WTC11 (cell line): Measurements from ENCODE around the gene GFPT1.

Experiments
- CBFB ChIP-seq: sonication (generic); formaldehyde crosslinking; IDR thresholded peaks from 2 replicates; pipeline ENCODE4 v1.8.1; 2022; ENCODE audit warnings: mild to moderate bottlenecking, low read depth, missing genetic modification reagents
- CTCF ChIP-seq: fragments of 200-600 bp; IDR thresholded peaks from 2 replicates; pipeline ENCODE4 v1.8.0; 2022; ENCODE audit warnings: antibody characterized with exemption
- E2F1 ChIP-seq: sonication (generic); formaldehyde crosslinking; IDR thresholded peaks from 2 replicates; pipeline ENCODE4 v1.8.0; 2022; ENCODE audit warnings: mild to moderate bottlenecking, missing genetic modification reagents
- ELF4 ChIP-seq: sonication (generic); formaldehyde crosslinking; IDR thresholded peaks from 2 replicates; pipeline ENCODE4 v1.8.1; 2022; ENCODE audit warnings: low read depth, mild to moderate bottlenecking, moderate library complexity, missing genetic modification reagents
- GABPB1 ChIP-seq: sonication (generic); formaldehyde crosslinking; IDR thresholded peaks from 2 replicates; pipeline ENCODE4 v1.8.1; 2023; ENCODE audit warnings: mild to moderate bottlenecking, missing genetic modification reagents
- JUN ChIP-seq: sonication (generic); formaldehyde crosslinking; IDR thresholded peaks from 2 replicates; pipeline ENCODE4 v1.8.0; 2023; ENCODE audit warnings: mild to moderate bottlenecking, missing genetic modification reagents
- MAX ChIP-seq: sonication (generic); formaldehyde crosslinking; IDR thresholded peaks from 2 replicates; pipeline ENCODE4 v1.8.0; 2022; ENCODE audit warnings: mild to moderate bottlenecking, missing genetic modification reagents
- NR3C1 ChIP-seq: sonication (generic); formaldehyde crosslinking; conservative IDR thresholded peaks from 2 replicates; pipeline ENCODE4 v1.8.1; 2023; ENCODE audit warnings: low read depth, mild to moderate bottlenecking, missing genetic modification reagents
- SP1 ChIP-seq: sonication (generic); formaldehyde crosslinking; conservative IDR thresholded peaks from 2 replicates; pipeline ENCODE4 v1.8.1; 2022; ENCODE audit warnings: missing genetic modification reagents
- ZNF317 ChIP-seq: sonication (generic); formaldehyde crosslinking; IDR thresholded peaks from 2 replicates; pipeline ENCODE4 v1.8.1; 2023; ENCODE audit warnings: low read depth, mild to moderate bottlenecking, moderate library complexity, missing genetic modification reagents, borderline replicate concordance
- TF ChIP-seq, protein P1 (sequence below): sonication (generic); formaldehyde crosslinking; IDR thresholded peaks from 2 replicates; pipeline ENCODE4 v1.8.0; 2023; ENCODE audit warnings: missing genetic modification reagents, mild to moderate bottlenecking, borderline replicate concordance
- TF ChIP-seq, protein P2 (sequence below): sonication (generic); formaldehyde crosslinking; IDR thresholded peaks from 2 replicates; pipeline ENCODE4 v1.8.0; 2022; ENCODE audit warnings: mild to moderate bottlenecking, missing genetic modification reagents

DNA sequence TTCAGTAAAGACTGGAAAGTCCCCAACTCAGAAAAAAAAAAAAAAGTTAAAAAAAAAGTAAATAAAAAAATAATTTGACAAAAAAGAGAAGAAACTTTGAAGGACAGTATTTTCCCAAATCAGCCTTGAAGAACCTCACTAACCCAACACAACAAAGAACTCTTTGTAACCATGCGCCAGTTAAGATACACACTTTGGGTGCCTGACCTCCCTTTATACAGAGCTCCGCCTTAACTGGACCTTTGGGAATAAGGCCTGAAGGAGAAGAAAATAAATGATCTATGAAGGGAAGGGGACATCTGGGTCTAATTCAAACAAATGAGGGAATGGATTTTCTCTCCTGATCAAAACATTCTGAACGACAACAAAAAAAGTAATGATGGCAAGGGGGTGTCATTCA is 2.2 kb upstream of the GFPT1 start:
- TF ChIP-seq GABPB1 (CRISPR knock-in tag): no peak
- TF ChIP-seq, protein P1, sequence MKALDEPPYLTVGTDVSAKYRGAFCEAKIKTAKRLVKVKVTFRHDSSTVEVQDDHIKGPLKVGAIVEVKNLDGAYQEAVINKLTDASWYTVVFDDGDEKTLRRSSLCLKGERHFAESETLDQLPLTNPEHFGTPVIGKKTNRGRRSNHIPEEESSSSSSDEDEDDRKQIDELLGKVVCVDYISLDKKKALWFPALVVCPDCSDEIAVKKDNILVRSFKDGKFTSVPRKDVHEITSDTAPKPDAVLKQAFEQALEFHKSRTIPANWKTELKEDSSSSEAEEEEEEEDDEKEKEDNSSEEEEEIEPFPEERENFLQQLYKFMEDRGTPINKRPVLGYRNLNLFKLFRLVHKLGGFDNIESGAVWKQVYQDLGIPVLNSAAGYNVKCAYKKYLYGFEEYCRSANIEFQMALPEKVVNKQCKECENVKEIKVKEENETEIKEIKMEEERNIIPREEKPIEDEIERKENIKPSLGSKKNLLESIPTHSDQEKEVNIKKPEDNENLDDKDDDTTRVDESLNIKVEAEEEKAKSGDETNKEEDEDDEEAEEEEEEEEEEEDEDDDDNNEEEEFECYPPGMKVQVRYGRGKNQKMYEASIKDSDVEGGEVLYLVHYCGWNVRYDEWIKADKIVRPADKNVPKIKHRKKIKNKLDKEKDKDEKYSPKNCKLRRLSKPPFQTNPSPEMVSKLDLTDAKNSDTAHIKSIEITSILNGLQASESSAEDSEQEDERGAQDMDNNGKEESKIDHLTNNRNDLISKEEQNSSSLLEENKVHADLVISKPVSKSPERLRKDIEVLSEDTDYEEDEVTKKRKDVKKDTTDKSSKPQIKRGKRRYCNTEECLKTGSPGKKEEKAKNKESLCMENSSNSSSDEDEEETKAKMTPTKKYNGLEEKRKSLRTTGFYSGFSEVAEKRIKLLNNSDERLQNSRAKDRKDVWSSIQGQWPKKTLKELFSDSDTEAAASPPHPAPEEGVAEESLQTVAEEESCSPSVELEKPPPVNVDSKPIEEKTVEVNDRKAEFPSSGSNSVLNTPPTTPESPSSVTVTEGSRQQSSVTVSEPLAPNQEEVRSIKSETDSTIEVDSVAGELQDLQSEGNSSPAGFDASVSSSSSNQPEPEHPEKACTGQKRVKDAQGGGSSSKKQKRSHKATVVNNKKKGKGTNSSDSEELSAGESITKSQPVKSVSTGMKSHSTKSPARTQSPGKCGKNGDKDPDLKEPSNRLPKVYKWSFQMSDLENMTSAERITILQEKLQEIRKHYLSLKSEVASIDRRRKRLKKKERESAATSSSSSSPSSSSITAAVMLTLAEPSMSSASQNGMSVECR (CRISPR knock-in tag): no peak
- no peak for TF ChIP-seq ELF4
- no peak for TF ChIP-seq CTCF
- TF ChIP-seq MAX: no peak
- TF ChIP-seq ZNF317 (CRISPR knock-in tag): no peak
- TF ChIP-seq JUN: no peak
- TF ChIP-seq NR3C1 (CRISPR knock-in tag): no peak
- no peak for TF ChIP-seq SP1 (CRISPR knock-in tag)
- no peak for TF ChIP-seq CBFB (CRISPR knock-in tag)
- TF ChIP-seq, protein P2, sequence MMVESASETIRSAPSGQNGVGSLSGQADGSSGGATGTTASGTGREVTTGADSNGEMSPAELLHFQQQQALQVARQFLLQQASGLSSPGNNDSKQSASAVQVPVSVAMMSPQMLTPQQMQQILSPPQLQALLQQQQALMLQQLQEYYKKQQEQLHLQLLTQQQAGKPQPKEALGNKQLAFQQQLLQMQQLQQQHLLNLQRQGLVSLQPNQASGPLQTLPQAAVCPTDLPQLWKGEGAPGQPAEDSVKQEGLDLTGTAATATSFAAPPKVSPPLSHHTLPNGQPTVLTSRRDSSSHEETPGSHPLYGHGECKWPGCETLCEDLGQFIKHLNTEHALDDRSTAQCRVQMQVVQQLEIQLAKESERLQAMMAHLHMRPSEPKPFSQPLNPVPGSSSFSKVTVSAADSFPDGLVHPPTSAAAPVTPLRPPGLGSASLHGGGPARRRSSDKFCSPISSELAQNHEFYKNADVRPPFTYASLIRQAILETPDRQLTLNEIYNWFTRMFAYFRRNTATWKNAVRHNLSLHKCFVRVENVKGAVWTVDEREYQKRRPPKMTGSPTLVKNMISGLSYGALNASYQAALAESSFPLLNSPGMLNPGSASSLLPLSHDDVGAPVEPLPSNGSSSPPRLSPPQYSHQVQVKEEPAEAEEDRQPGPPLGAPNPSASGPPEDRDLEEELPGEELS (CRISPR knock-in tag): no peak
- no peak for TF ChIP-seq E2F1
